ENCODE results near the gene CLEC4F. TPM values are rescaled to one million over a fixed set of nuclear protein-coding genes. Genes with fewer than 3 reads are reported as not detected.

The CLEC4F gene
- total and polyA plus RNA-seq, 11 donors = 0.04 to 0.46 (median 0.19) TPM; not detected in 3

- Histone ChIP-seq H3K9me3 (peaks cover 0 to 3% (median 0%) of the 10 kb centered on the region in 12 donors), H3K4me1 (no peaks in the 10 kb centered on the region), H3K4me3 (no peak overlapping the region), H3K27ac (no peak overlapping the region), H3K27me3 (peaks cover 0 to 44% (median 9%) of the 10 kb centered on the region in 9 donors), H3K36me3 (no peaks in the 10 kb centered on the region)
- intact Hi-C loops (cut with DNase I) = no loop called here
- TF ChIP-seq POLR2A (IDR thresholded peaks at IDR 0.05) (no peak), CTCF (IDR thresholded peaks at IDR 0.05) (no peak)
- ATAC-seq (no peak), DNase-seq (no peak)
- 92 to 96% (median 95%) methylated on average over 3 of the region's 3 CpGs for WGBS, 4 donors
These were observed 44.1 kb downstream of the CLEC4F start for GRCh38 chr2:70776266-70776665.

- TF ChIP-seq CTCF (IDR thresholded peaks at IDR 0.05) (no peak), POLR2A (IDR thresholded peaks at IDR 0.05) (no peak)
- Histone ChIP-seq H3K4me3 (no peak overlapping the region), H3K27ac (no peak overlapping the region), H3K4me1 (no peaks in the 10 kb centered on the region), H3K9me3 (peaks cover 0 to 3% (median 0%) of the 10 kb centered on the region in 12 donors), H3K27me3 (peaks cover 0 to 42% (median 9%) of the 10 kb centered on the region in 9 donors), H3K36me3 (no peaks in the 10 kb centered on the region)
- ATAC-seq = no peak
- no peak for DNase-seq
- intact Hi-C loops (cut with DNase I) = no loop called here
- 44 to 58% (median 53%) methylated on average over 2 of the region's 2 CpGs for WGBS, 4 donors
These were observed 45.3 kb downstream of the CLEC4F start for GRCh38 chr2:70775141-70775540.

GRCh38 chr2:70772486-70773155, 47.8 kb downstream of the CLEC4F start:
- peaks cover 0 to 53% (median 13%) of the 10 kb centered on the region in 9 donors for H3K27me3 ChIP-seq
- intact Hi-C loops (cut with DNase I) = no loop called here
- whole genome bisulfite sequencing, 4 donors = 79 to 88% (median 82%) methylated on average over 2 of the region's 2 CpGs

More at GRCh38 chr2:70772486-70773155, 47.8 kb downstream of the CLEC4F start:
- Histone ChIP-seq H3K27ac (no peak overlapping the region), H3K4me1 (peaks cover 0 to 9% (median 3%) of the 10 kb centered on the region in 12 donors), H3K36me3 (no peaks in the 10 kb centered on the region), H3K4me3 (no peak overlapping the region), H3K9me3 (peaks cover 0 to 3% (median 0%) of the 10 kb centered on the region in 12 donors)
- ATAC-seq (no peak), DNase-seq (no peak)
- no peak for TF ChIP-seq CTCF (IDR thresholded peaks at IDR 0.05)
- TF ChIP-seq POLR2A (IDR thresholded peaks at IDR 0.05) = no peak

Data from heart left ventricle (tissue), 16 donors.